ENCODE results near the gene MEGF10.
A peak's percentile ranks its signal among the peaks of the same experiment; 100 is the strongest.

MEGF10 gene

GRCh38 chr5:127375544-127376091, 85.0 kb downstream of the MEGF10 start:
- Histone ChIP-seq H3K36me3 (ENCODE audit: insufficient read depth, low read length) (no peaks in the 10 kb centered on the region), H3K9me3 (replicated peaks; ENCODE audit: low read length) (no peaks in the 10 kb centered on the region), H3K4me1 (ENCODE audit: control insufficient read depth, insufficient read depth, low read length) (peaks cover 12% of the 10 kb centered on the region), H3K4me2 (ENCODE audit: low read length) (no peak overlapping the region), H3K27me3 (ENCODE audit: control insufficient read depth, insufficient read depth, low read length) (no peaks in the 10 kb centered on the region), H3K4me3 (ENCODE audit: low read length) (no peak overlapping the region), H3K9ac (ENCODE audit: low read depth, low read length) (no peak overlapping the region)

- H3K4me3 ChIP-seq (ENCODE audit: low read length): no peak overlapping the region
Observed at GRCh38 chr5:127377651-127378050, 87.1 kb downstream of the MEGF10 start.

GRCh38 chr5:127385936-127386335, 95.3 kb downstream of the MEGF10 start:
- Histone ChIP-seq H3K36me3 (ENCODE audit: insufficient read depth, low read length) (no peaks in the 10 kb centered on the region), H3K4me3 (ENCODE audit: low read length) (no peak overlapping the region), H3K4me1 (ENCODE audit: control insufficient read depth, insufficient read depth, low read length) (peaks cover 13% of the 10 kb centered on the region), H3K9ac (ENCODE audit: low read depth, low read length) (no peak overlapping the region), H3K27me3 (ENCODE audit: control insufficient read depth, insufficient read depth, low read length) (no peaks in the 10 kb centered on the region), H3K9me3 (replicated peaks; ENCODE audit: low read length) (no peaks in the 10 kb centered on the region), H3K4me2 (ENCODE audit: low read length) (no peak overlapping the region)

More at GRCh38 chr5:127377651-127378050, 87.1 kb downstream of the MEGF10 start:
- H3K36me3 ChIP-seq (ENCODE audit: insufficient read depth, low read length): no peaks in the 10 kb centered on the region
- H3K4me1 ChIP-seq (ENCODE audit: control insufficient read depth, insufficient read depth, low read length): no peaks in the 10 kb centered on the region
- H3K4me2 ChIP-seq (ENCODE audit: low read length): no peak overlapping the region
- H3K9me3 ChIP-seq (replicated peaks; ENCODE audit: low read length): no peaks in the 10 kb centered on the region
- no peak overlapping the region for H3K9ac ChIP-seq (ENCODE audit: low read depth, low read length)
- no peaks in the 10 kb centered on the region for H3K27me3 ChIP-seq (ENCODE audit: control insufficient read depth, insufficient read depth, low read length)

GRCh38 chr5:127386557-127386956, 96.0 kb downstream of the MEGF10 start:
- Histone ChIP-seq H3K9ac (ENCODE audit: low read depth, low read length) (no peak overlapping the region), H3K4me2 (ENCODE audit: low read length) (peak overlapping the region; percentile 40), H3K27me3 (ENCODE audit: control insufficient read depth, insufficient read depth, low read length) (no peaks in the 10 kb centered on the region), H3K4me1 (ENCODE audit: control insufficient read depth, insufficient read depth, low read length) (peaks cover 13% of the 10 kb centered on the region), H3K9me3 (replicated peaks; ENCODE audit: low read length) (no peaks in the 10 kb centered on the region), H3K36me3 (ENCODE audit: insufficient read depth, low read length) (no peaks in the 10 kb centered on the region), H3K4me3 (ENCODE audit: low read length) (no peak overlapping the region)

GRCh38 chr5:127389601-127390000, 99.0 kb downstream of the MEGF10 start:
- no peaks in the 10 kb centered on the region for H3K9me3 ChIP-seq (replicated peaks; ENCODE audit: low read length)
- no peak overlapping the region for H3K4me3 ChIP-seq (ENCODE audit: low read length)
- H3K9ac ChIP-seq (ENCODE audit: low read depth, low read length): no peak overlapping the region
- no peaks in the 10 kb centered on the region for H3K27me3 ChIP-seq (ENCODE audit: control insufficient read depth, insufficient read depth, low read length)
- peaks cover 15% of the 10 kb centered on the region for H3K4me1 ChIP-seq (ENCODE audit: control insufficient read depth, insufficient read depth, low read length)
- no peaks in the 10 kb centered on the region for H3K36me3 ChIP-seq (ENCODE audit: insufficient read depth, low read length)
- no peak overlapping the region for H3K4me2 ChIP-seq (ENCODE audit: low read length)

GRCh38 chr5:127392762-127393161, 102.2 kb downstream of the MEGF10 start:
- Histone ChIP-seq H3K4me3 (ENCODE audit: low read length) (no peak overlapping the region), H3K9ac (ENCODE audit: low read depth, low read length) (no peak overlapping the region), H3K4me1 (ENCODE audit: control insufficient read depth, insufficient read depth, low read length) (peaks cover 2% of the 10 kb centered on the region), H3K4me2 (ENCODE audit: low read length) (peak overlapping the region; percentile 49), H3K9me3 (replicated peaks; ENCODE audit: low read length) (no peaks in the 10 kb centered on the region), H3K36me3 (ENCODE audit: insufficient read depth, low read length) (no peaks in the 10 kb centered on the region), H3K27me3 (ENCODE audit: control insufficient read depth, insufficient read depth, low read length) (no peaks in the 10 kb centered on the region)

GRCh38 chr5:127396490-127397155, 106.0 kb downstream of the MEGF10 start:
- H3K9me3 ChIP-seq (replicated peaks; ENCODE audit: low read length): no peaks in the 10 kb centered on the region
- H3K9ac ChIP-seq (ENCODE audit: low read depth, low read length): no peak overlapping the region
- H3K4me1 ChIP-seq (ENCODE audit: control insufficient read depth, insufficient read depth, low read length): peaks cover 9% of the 10 kb centered on the region
- no peaks in the 10 kb centered on the region for H3K27me3 ChIP-seq (ENCODE audit: control insufficient read depth, insufficient read depth, low read length)
- no peak overlapping the region for H3K4me2 ChIP-seq (ENCODE audit: low read length)
- no peaks in the 10 kb centered on the region for H3K36me3 ChIP-seq (ENCODE audit: insufficient read depth, low read length)
- no peak overlapping the region for H3K4me3 ChIP-seq (ENCODE audit: low read length)

GRCh38 chr5:127398508-127398907, 107.9 kb downstream of the MEGF10 start:
- Histone ChIP-seq H3K9ac (ENCODE audit: low read depth, low read length) (no peak overlapping the region), H3K4me1 (ENCODE audit: control insufficient read depth, insufficient read depth, low read length) (peaks cover 7% of the 10 kb centered on the region), H3K27me3 (ENCODE audit: control insufficient read depth, insufficient read depth, low read length) (no peaks in the 10 kb centered on the region), H3K4me3 (ENCODE audit: low read length) (no peak overlapping the region), H3K4me2 (ENCODE audit: low read length) (no peak overlapping the region), H3K9me3 (replicated peaks; ENCODE audit: low read length) (no peaks in the 10 kb centered on the region), H3K36me3 (ENCODE audit: insufficient read depth, low read length) (no peaks in the 10 kb centered on the region)

GRCh38 chr5:127399068-127399467, 108.5 kb downstream of the MEGF10 start:
- no peaks in the 10 kb centered on the region for H3K9me3 ChIP-seq (replicated peaks; ENCODE audit: low read length)
- peaks cover 7% of the 10 kb centered on the region for H3K4me1 ChIP-seq (ENCODE audit: control insufficient read depth, insufficient read depth, low read length)
- no peak overlapping the region for H3K4me2 ChIP-seq (ENCODE audit: low read length)
- H3K4me3 ChIP-seq (ENCODE audit: low read length): no peak overlapping the region
- no peak overlapping the region for H3K9ac ChIP-seq (ENCODE audit: low read depth, low read length)
- H3K27me3 ChIP-seq (ENCODE audit: control insufficient read depth, insufficient read depth, low read length): no peaks in the 10 kb centered on the region
- no peaks in the 10 kb centered on the region for H3K36me3 ChIP-seq (ENCODE audit: insufficient read depth, low read length)

- H3K4me1 ChIP-seq (ENCODE audit: control insufficient read depth, insufficient read depth, low read length): peaks cover 7% of the 10 kb centered on the region
Observed at GRCh38 chr5:127400539-127400938, 109.9 kb downstream of the MEGF10 start.

GRCh38 chr5:127400946-127401670, 110.5 kb downstream of the MEGF10 start:
- H3K9ac ChIP-seq (ENCODE audit: low read depth, low read length): no peak overlapping the region
- H3K4me1 ChIP-seq (ENCODE audit: control insufficient read depth, insufficient read depth, low read length): peaks cover 9% of the 10 kb centered on the region
- H3K36me3 ChIP-seq (ENCODE audit: insufficient read depth, low read length): no peaks in the 10 kb centered on the region
- H3K27me3 ChIP-seq (ENCODE audit: control insufficient read depth, insufficient read depth, low read length): no peaks in the 10 kb centered on the region
- no peak overlapping the region for H3K4me3 ChIP-seq (ENCODE audit: low read length)
- H3K9me3 ChIP-seq (replicated peaks; ENCODE audit: low read length): no peaks in the 10 kb centered on the region
- no peak overlapping the region for H3K4me2 ChIP-seq (ENCODE audit: low read length)

More at GRCh38 chr5:127400539-127400938, 109.9 kb downstream of the MEGF10 start:
- Histone ChIP-seq H3K9ac (ENCODE audit: low read depth, low read length) (no peak overlapping the region), H3K4me2 (ENCODE audit: low read length) (no peak overlapping the region), H3K4me3 (ENCODE audit: low read length) (no peak overlapping the region), H3K27me3 (ENCODE audit: control insufficient read depth, insufficient read depth, low read length) (no peaks in the 10 kb centered on the region), H3K36me3 (ENCODE audit: insufficient read depth, low read length) (no peaks in the 10 kb centered on the region), H3K9me3 (replicated peaks; ENCODE audit: low read length) (no peaks in the 10 kb centered on the region)
